Astrocyte (in vitro differentiated cells and primary cell): ENCODE results near the gene MFAP3L. TPM values are rescaled to one million over a fixed set of nuclear protein-coding genes. Genes with fewer than 3 reads are reported as not detected.

Source experiments
- DNase-seq: peaks from one replicate; pipeline ENCODE4 v3.0.0-alpha.2; 2010; ENCODE audit warnings: low read depth
- FAIRE-seq: peaks from 2 replicates; lab custom pipeline; 2011; peaks lifted over from hg19 to GRCh38; lab: Jason Lieb, UNC
- H2AFZ ChIP-seq: 2 replicates; pipeline ENCODE4 v1.6.0; 2012; ENCODE audit warnings: low read depth, low read length, inconsistent platforms
- H3K27ac ChIP-seq: 2 replicates; pipeline ENCODE4 v1.5.1; 2011; ENCODE audit warnings: low read depth, low read length, inconsistent platforms
- H3K27me3 ChIP-seq: 2 replicates; pipeline ENCODE4 v1.6.0; 2011; ENCODE audit warnings: low read length, inconsistent platforms; ENCODE audit not compliant: insufficient read depth
- H3K36me3 ChIP-seq: 2 replicates; pipeline ENCODE4 v1.5.1; 2011; ENCODE audit warnings: low read length, inconsistent platforms; ENCODE audit not compliant: insufficient read depth
- H3K4me1 ChIP-seq: 2 replicates; pipeline ENCODE4 v1.5.1; 2011; ENCODE audit warnings: low read length, inconsistent platforms; ENCODE audit not compliant: insufficient read depth
- H3K4me2 ChIP-seq: 2 replicates; pipeline ENCODE4 v1.6.0; 2012; ENCODE audit warnings: low read length, inconsistent platforms
- H3K4me3 ChIP-seq: 2 replicates; pipeline ENCODE4 v1.5.1; 2011; ENCODE audit warnings: low read depth, mild to moderate bottlenecking, low read length, inconsistent platforms; ENCODE audit not compliant: insufficient read depth
- H3K79me2 ChIP-seq: 2 replicates; pipeline ENCODE4 v1.6.0; 2012; ENCODE audit warnings: mild to moderate bottlenecking, low read length, inconsistent platforms; ENCODE audit not compliant: insufficient read depth
- H3K9ac ChIP-seq: 2 replicates; pipeline ENCODE4 v1.6.0; 2012; ENCODE audit warnings: mild to moderate bottlenecking, low read length, inconsistent platforms
- H3K9me3 ChIP-seq: 2 replicates; pipeline ENCODE4 v1.5.1; 2012; ENCODE audit warnings: low read depth, mild to moderate bottlenecking, low read length, inconsistent platforms; ENCODE audit not compliant: insufficient read depth
- H4K20me1 ChIP-seq: 2 replicates; pipeline ENCODE4 v1.6.0; 2012; ENCODE audit warnings: low read length, inconsistent platforms; ENCODE audit not compliant: insufficient read depth
- H3K27ac Mint-ChIP-seq: one replicate; pipeline ENCODE4 v1.8.0; 2021; ENCODE audit warnings: mild to moderate bottlenecking, mixed read lengths; ENCODE audit not compliant: unreplicated experiment
- H3K27me3 Mint-ChIP-seq: one replicate; pipeline ENCODE4 v1.8.0; 2021; ENCODE audit warnings: low read depth, mixed read lengths; ENCODE audit not compliant: unreplicated experiment
- H3K36me3 Mint-ChIP-seq: one replicate; pipeline ENCODE4 v1.8.0; 2021; ENCODE audit warnings: low read depth, mixed read lengths; ENCODE audit not compliant: unreplicated experiment
- H3K4me1 Mint-ChIP-seq: one replicate; pipeline ENCODE4 v1.8.0; 2021; ENCODE audit warnings: low read depth, mixed read lengths; ENCODE audit not compliant: unreplicated experiment
- H3K4me3 Mint-ChIP-seq: one replicate; pipeline ENCODE4 v1.8.0; 2021; ENCODE audit warnings: mild to moderate bottlenecking, moderate library complexity, mixed read lengths; ENCODE audit not compliant: unreplicated experiment
- H3K9me3 Mint-ChIP-seq: one replicate; pipeline ENCODE4 v1.8.0; 2021; ENCODE audit warnings: mild to moderate bottlenecking, mixed read lengths; ENCODE audit not compliant: unreplicated experiment
- EZH2 ChIP-seq: IDR thresholded peaks from 2 replicates; pipeline ENCODE4 v1.6.1; 2012; ENCODE audit warnings: mild to moderate bottlenecking, low read length, inconsistent platforms; ENCODE audit not compliant: insufficient read depth
- total RNA-seq: library from RNA; stranded (reverse); gene quantifications from 2 replicates; pipeline ENCODE4 v1.2.1, GENCODE V29; 2021
- TF ChIP-seq, protein P1 (sequence below): IDR thresholded peaks from 2 replicates; pipeline ENCODE4 v1.5.1; 2011; ENCODE audit warnings: low read depth, mild to moderate bottlenecking, inconsistent platforms, low read length, moderate library complexity; ENCODE audit not compliant: insufficient read depth

MFAP3L gene
- total RNA-seq, 1 donor from 2014 or later = 30.2 TPM

DNA sequence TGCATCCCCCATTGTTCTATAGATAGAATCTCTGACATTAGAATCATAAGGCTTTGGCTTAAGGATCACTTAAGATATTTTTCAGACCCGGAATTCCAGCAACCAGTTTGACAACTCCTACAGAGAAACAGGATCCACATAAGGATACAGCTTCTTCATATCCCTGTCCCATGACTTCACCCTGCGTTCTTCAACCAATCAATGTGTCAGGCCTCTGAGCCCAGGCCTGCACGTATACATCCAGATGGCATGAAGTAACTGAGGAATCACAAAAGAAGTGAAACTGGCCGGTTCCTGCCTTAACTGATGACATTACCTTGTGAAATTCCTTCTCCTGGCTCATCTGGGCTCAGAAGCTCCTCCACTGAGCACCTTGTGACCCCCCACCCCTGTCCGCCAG lies 85.1 kb downstream of the MFAP3L start:
- Histone ChIP-seq H3K4me2 (no peak overlapping the region), H3K36me3 (no peaks in the 10 kb centered on the region), H4K20me1 (no peaks in the 10 kb centered on the region), H3K27ac (no peak overlapping the region), H3K27me3 (no peaks in the 10 kb centered on the region), H2AFZ (no peak overlapping the region), H3K9me3 (no peaks in the 10 kb centered on the region), H3K9ac (no peak overlapping the region), H3K4me3 (no peak overlapping the region), H3K4me1 (no peaks in the 10 kb centered on the region), H3K79me2 (no peaks in the 10 kb centered on the region)
- Mint-ChIP-seq H3K9me3 (peaks cover 3% of the 10 kb centered on the region), H3K27me3 (no peaks in the 10 kb centered on the region), H3K36me3 (no peaks in the 10 kb centered on the region), H3K27ac (no peak overlapping the region), H3K4me3 (no peak overlapping the region), H3K4me1 (no peaks in the 10 kb centered on the region)
- TF ChIP-seq EZH2 = no peak
- FAIRE-seq (no peak), DNase-seq (no peak)

DNA sequence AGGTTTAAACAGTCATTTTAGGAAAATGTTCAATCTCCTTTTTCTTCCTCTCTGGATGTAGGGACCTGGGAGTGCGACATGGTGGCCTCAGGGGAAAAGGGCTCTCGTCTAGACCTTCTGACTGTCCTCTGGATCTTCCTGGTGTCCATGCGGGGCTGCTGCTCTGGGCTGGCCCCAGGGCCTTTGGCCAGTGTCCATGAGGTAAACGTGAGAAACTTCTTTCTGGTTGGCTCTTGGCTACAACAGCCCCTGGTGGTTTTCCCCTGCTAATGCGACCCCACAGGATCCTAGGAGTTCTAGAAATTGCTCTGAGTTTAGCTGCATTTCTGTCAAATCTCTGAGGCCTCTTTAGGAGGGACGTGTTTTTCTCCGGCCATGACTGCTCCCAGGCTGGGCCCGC lies 85.7 kb downstream of the MFAP3L start:
- Mint-ChIP-seq H3K36me3 (no peaks in the 10 kb centered on the region), H3K9me3 (peaks cover 3% of the 10 kb centered on the region), H3K4me3 (no peak overlapping the region), H3K4me1 (no peaks in the 10 kb centered on the region), H3K27ac (no peak overlapping the region), H3K27me3 (no peaks in the 10 kb centered on the region)
- Histone ChIP-seq H3K79me2 (no peaks in the 10 kb centered on the region), H3K4me3 (no peak overlapping the region), H3K27ac (no peak overlapping the region), H3K4me1 (no peaks in the 10 kb centered on the region), H3K4me2 (no peak overlapping the region), H3K27me3 (no peaks in the 10 kb centered on the region), H3K9me3 (no peaks in the 10 kb centered on the region), H3K36me3 (no peaks in the 10 kb centered on the region), H2AFZ (no peak overlapping the region), H4K20me1 (no peaks in the 10 kb centered on the region), H3K9ac (no peak overlapping the region)
- TF ChIP-seq EZH2 = no peak
- TF ChIP-seq, protein P1, sequence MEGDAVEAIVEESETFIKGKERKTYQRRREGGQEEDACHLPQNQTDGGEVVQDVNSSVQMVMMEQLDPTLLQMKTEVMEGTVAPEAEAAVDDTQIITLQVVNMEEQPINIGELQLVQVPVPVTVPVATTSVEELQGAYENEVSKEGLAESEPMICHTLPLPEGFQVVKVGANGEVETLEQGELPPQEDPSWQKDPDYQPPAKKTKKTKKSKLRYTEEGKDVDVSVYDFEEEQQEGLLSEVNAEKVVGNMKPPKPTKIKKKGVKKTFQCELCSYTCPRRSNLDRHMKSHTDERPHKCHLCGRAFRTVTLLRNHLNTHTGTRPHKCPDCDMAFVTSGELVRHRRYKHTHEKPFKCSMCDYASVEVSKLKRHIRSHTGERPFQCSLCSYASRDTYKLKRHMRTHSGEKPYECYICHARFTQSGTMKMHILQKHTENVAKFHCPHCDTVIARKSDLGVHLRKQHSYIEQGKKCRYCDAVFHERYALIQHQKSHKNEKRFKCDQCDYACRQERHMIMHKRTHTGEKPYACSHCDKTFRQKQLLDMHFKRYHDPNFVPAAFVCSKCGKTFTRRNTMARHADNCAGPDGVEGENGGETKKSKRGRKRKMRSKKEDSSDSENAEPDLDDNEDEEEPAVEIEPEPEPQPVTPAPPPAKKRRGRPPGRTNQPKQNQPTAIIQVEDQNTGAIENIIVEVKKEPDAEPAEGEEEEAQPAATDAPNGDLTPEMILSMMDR = peak; percentile 19
- FAIRE-seq (no peak), DNase-seq (no peak)

Other genes starting within 250 kb of the MFAP3L start
- 10.3 and 10.5 TPM in 2 replicates for gene AADAT, start 63.6 kb upstream of the MFAP3L start, total RNA-seq